ENCODE results near the gene RELB. TPM values are rescaled to one million over a fixed set of nuclear protein-coding genes. Genes with fewer than 3 reads are reported as not detected.

The RELB gene
- total and polyA plus RNA-seq, 2 of the 4 experiments (the other 2 are of a cell fraction): 5.0 to 17.2 TPM

DNA sequence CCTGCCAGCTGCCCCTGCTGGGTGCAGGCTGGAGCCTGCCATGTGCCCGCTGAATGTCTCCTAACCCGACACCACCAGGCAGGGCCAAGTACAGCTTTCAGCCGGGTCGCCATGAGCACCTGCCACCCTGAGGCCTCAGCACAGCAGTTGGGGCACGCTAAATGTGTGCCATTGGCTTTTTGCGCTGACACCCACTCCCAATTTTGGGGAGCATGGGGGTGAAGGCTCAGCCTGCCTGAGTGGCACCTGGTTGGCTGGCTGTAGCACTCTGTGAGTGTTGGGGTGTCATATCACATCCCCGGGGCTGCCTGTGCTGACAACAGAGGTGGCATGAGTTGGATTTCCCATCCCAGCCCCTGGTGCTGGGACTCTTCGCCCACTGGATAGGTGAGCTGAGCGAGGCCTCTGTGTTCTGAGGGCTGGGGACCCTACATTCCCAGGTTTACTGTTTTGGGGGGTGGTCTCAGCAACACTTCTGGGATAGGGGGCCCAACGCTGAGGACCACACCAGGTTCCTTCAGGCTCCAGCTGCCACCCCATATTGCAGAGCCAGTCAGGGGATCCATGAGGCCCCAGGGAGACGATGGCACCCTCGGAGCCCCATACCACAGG is 7.2 kb upstream of the RELB start:
- H3K27me3 ChIP-seq (ENCODE audit: control insufficient read depth, insufficient read depth, low read length): no peaks in the 10 kb centered on the region
- POLR2A ChIA-PET (ENCODE audit: unreplicated experiment): no interaction called here
- no peaks in the 10 kb centered on the region for H3K9me3 ChIP-seq (ENCODE audit: control insufficient read depth, insufficient read depth, low read length)
- no peak overlapping the region for H2BK15ac ChIP-seq (ENCODE audit: low read depth, low read length)
- H2AK5ac ChIP-seq (ENCODE audit: low read depth, low read length): no peak overlapping the region
- H4K5ac ChIP-seq (ENCODE audit: low read depth, low read length): no peak overlapping the region
- DNase-seq: no peak
- BruUV-seq (replicated peaks): no TSS peak
- H3K56ac ChIP-seq (ENCODE audit: extremely low read depth, insufficient read depth, low read length): no peak overlapping the region
- no peaks in the 10 kb centered on the region for H3K4me1 ChIP-seq (ENCODE audit: control insufficient read depth, insufficient read depth, low read length)
- dilution Hi-C loops (cut with HindIII; ENCODE audit: low sequenced_read_pairs, unreplicated experiment) (no loop called here), in situ Hi-C loops (cut with MboI; ENCODE audit: low sequenced_read_pairs) (no loop called here), intact Hi-C loops (cut with micrococcal nuclease) (no loop called here)
- H3K23ac ChIP-seq (ENCODE audit: low read depth, low read length): no peak overlapping the region
- no peak overlapping the region for H3K4me3 ChIP-seq (ENCODE audit: insufficient read depth, low read depth, low read length)
- H2AFZ ChIP-seq (replicated peaks; ENCODE audit: low read length, poor library complexity): no peak overlapping the region
- no peak overlapping the region for H2BK120ac ChIP-seq (ENCODE audit: low read depth, low read length)
- H3K9ac ChIP-seq (ENCODE audit: low read depth, low read length): no peak overlapping the region
- peaks cover 5% of the 10 kb centered on the region; the same call in 1 of the 2 replicates for H3K9me1 ChIP-seq (ENCODE audit: insufficient read depth, low read length)
- 100% methylated on average over 3 of the region's 12 CpGs; no CpG with 5 or more reads in 1 of the 2 experiments for WGBS, 2 experiments (ENCODE audit: extremely low coverage in 2 of 2, insufficient read length in 1 of 2)
- H4K91ac ChIP-seq (ENCODE audit: insufficient read depth, low read depth, low read length): no peak overlapping the region
- H3K79me1 ChIP-seq (ENCODE audit: low read depth in 1 of 2, low read length in 2 of 2): 0 out of 4 replicates have a peak, but pooled peaks cover 0 to 3% of the 10 kb centered on the region in 2 experiments
- H3K36me3 ChIP-seq (ENCODE audit: control insufficient read depth, insufficient read depth, low read length): peaks cover 39% of the 10 kb centered on the region
- ATAC-seq (ENCODE audit: low read depth): no peak
- H2BK20ac ChIP-seq (ENCODE audit: low read depth, low read length): no peak overlapping the region
- H2AK9ac ChIP-seq (replicated peaks; ENCODE audit: low read depth, low read length, poor library complexity): peak overlapping the region; percentile 31
- no peak overlapping the region for H4K8ac ChIP-seq (ENCODE audit: low read depth in 2 of 2, low read length in 2 of 2)
- H3K4ac ChIP-seq (ENCODE audit: low read depth, low read length): no peak overlapping the region
- TF ChIP-seq FOS (IDR thresholded peaks at IDR 0.05; ENCODE audit: low read depth, low read length) (no peak), MAFK (IDR thresholded peaks at IDR 0.05; ENCODE audit: low read depth, low read length) (no peak), POLR2A (IDR thresholded peaks at IDR 0.05; ENCODE audit: low read depth, low read length) (no peak), RAD21 (IDR thresholded peaks at IDR 0.05; ENCODE audit: low read length) (no peak)
- TF ChIP-seq, protein P1, sequence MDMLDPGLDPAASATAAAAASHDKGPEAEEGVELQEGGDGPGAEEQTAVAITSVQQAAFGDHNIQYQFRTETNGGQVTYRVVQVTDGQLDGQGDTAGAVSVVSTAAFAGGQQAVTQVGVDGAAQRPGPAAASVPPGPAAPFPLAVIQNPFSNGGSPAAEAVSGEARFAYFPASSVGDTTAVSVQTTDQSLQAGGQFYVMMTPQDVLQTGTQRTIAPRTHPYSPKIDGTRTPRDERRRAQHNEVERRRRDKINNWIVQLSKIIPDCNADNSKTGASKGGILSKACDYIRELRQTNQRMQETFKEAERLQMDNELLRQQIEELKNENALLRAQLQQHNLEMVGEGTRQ (IDR thresholded peaks at IDR 0.05; ENCODE audit: low read depth, low read length): no peak
- no peak overlapping the region for H3K4me2 ChIP-seq (ENCODE audit: low read depth, low read length)
- CTCF ChIA-PET: no interaction called here
- H2BK5ac ChIP-seq (ENCODE audit: low read depth, low read length, poor library complexity, severe bottlenecking): no peak overlapping the region
- H3K27ac ChIP-seq (ENCODE audit: insufficient read depth, low read length): no peak overlapping the region
- no peak overlapping the region for H3K14ac ChIP-seq (replicated peaks; ENCODE audit: low read depth, low read length)
- no peak overlapping the region for H3K18ac ChIP-seq (ENCODE audit: low read depth, low read length)
- H4K20me1 ChIP-seq (ENCODE audit: insufficient read depth, low read length): peaks cover 7% of the 10 kb centered on the region

Measured in IMR-90 (cell line).